ENCODE data around the gene COMMD6. TPM values are rescaled to one million over a fixed set of nuclear protein-coding genes. Genes with fewer than 3 reads are reported as not detected.
A peak's percentile ranks its signal among the peaks of the same experiment; 100 is the strongest.

COMMD6 gene
- total and polyA plus RNA-seq, 2 of the 13 experiments (the other 11 are each of a cell fraction or from before 2014, with no cell fraction given) = 97.0 to 164 TPM

GRCh38 chr13:75480671-75481175 lies 56.9 kb downstream of the COMMD6 start (continued):
- TF ChIP-seq SNAPC4 (CRISPR knock-in tag; IDR thresholded peaks at IDR 0.05) (0 out of 2 replicates have a peak, but pooled peaks have one; percentile 50), ZNF816 (CRISPR knock-in tag; IDR thresholded peaks at IDR 0.05; ENCODE audit: borderline replicate concordance) (no peak), ZBTB7A (CRISPR knock-in tag; IDR thresholded peaks at IDR 0.05) (0 out of 2 replicates have a peak, but pooled peaks have one; percentile 1), PCBP2 (optimal IDR thresholded peaks at IDR 0.05; ENCODE audit: low read depth, low read length, poor library complexity, severe bottlenecking) (no peak), RELA (CRISPR knock-in tag; IDR thresholded peaks at IDR 0.05) (0 out of 2 replicates have a peak, but pooled peaks have one; percentile 12), ZNF121 (CRISPR knock-in tag; IDR thresholded peaks at IDR 0.05) (no peak), CBX5 (CRISPR knock-in tag; IDR thresholded peaks at IDR 0.05; ENCODE audit: borderline replicate concordance) (no peak), CSRNP1 (CRISPR knock-in tag; IDR thresholded peaks at IDR 0.05) (no peak), KDM1A (CRISPR knock-in tag; IDR thresholded peaks at IDR 0.05) (no peak), RAD51 (IDR thresholded peaks at IDR 0.05; ENCODE audit: borderline replicate concordance) (no peak), JUND (CRISPR knock-in tag; IDR thresholded peaks at IDR 0.05) (no peak), E2F5 (CRISPR knock-in tag; conservative IDR thresholded peaks at IDR 0.05) (no peak), EED (CRISPR knock-in tag; IDR thresholded peaks at IDR 0.05) (no peak), TRIM22 (IDR thresholded peaks at IDR 0.05) (no peak), ZNF687 (CRISPR knock-in tag; IDR thresholded peaks at IDR 0.05) (peak; percentile 70), ZFY (CRISPR knock-in tag; IDR thresholded peaks at IDR 0.05) (0 out of 2 replicates have a peak, but pooled peaks have one; percentile 2)

All from HepG2 (cell line).